DOHH2 (cell line): ENCODE data around the gene TMEM147.

Experiments used
- EZH2phosphoT487 ChIP-seq: fragments of 200-600 bp; sonication (generic); IDR thresholded peaks from 2 replicates; pipeline ENCODE4 v1.6.1; 2017; ENCODE audit warnings: borderline replicate concordance, mild to moderate bottlenecking, antibody characterized with exemption, low read length, moderate library complexity, mixed read lengths
- TF ChIP-seq, protein P1 (sequence below): fragments of 200-600 bp; sonication (generic); IDR thresholded peaks from one replicate; pipeline ENCODE4 v1.5.1; 2014; ENCODE audit warnings: antibody characterized with exemption, mild to moderate bottlenecking, low read depth, low read length; ENCODE audit not compliant: poor library complexity, severe bottlenecking

GRCh38 chr19:35498220-35498619 is 47.2 kb upstream of the TMEM147 start:
- TF ChIP-seq, protein P1, sequence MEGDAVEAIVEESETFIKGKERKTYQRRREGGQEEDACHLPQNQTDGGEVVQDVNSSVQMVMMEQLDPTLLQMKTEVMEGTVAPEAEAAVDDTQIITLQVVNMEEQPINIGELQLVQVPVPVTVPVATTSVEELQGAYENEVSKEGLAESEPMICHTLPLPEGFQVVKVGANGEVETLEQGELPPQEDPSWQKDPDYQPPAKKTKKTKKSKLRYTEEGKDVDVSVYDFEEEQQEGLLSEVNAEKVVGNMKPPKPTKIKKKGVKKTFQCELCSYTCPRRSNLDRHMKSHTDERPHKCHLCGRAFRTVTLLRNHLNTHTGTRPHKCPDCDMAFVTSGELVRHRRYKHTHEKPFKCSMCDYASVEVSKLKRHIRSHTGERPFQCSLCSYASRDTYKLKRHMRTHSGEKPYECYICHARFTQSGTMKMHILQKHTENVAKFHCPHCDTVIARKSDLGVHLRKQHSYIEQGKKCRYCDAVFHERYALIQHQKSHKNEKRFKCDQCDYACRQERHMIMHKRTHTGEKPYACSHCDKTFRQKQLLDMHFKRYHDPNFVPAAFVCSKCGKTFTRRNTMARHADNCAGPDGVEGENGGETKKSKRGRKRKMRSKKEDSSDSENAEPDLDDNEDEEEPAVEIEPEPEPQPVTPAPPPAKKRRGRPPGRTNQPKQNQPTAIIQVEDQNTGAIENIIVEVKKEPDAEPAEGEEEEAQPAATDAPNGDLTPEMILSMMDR: no peak
- no peak for TF ChIP-seq EZH2phosphoT487
